KMS-11 (cell line): ENCODE results near the gene SOX11.

Experiments
- H2AFZ ChIP-seq: fragments of 200-600 bp; sonication (generic); 2 replicates; pipeline ENCODE4 v1.6.1; 2016; ENCODE audit warnings: antibody characterized with exemption, mixed run types, low read depth
- H3K27ac ChIP-seq: fragments of 200-600 bp; sonication (generic); 2 replicates; pipeline ENCODE4 v1.6.1; 2016; ENCODE audit warnings: mild to moderate bottlenecking, mixed run types
- H3K27me3 ChIP-seq: fragments of 200-600 bp; sonication (generic); 2 replicates; pipeline ENCODE4 v1.6.1; 2017; ENCODE audit warnings: mild to moderate bottlenecking, low read depth, mixed run types, moderate library complexity; ENCODE audit not compliant: insufficient read depth
- H3K36me3 ChIP-seq: fragments of 200-600 bp; sonication (generic); 2 replicates; pipeline ENCODE4 v1.6.1; 2017; ENCODE audit warnings: mild to moderate bottlenecking, mixed run types; ENCODE audit not compliant: insufficient read depth
- H3K4me1 ChIP-seq: fragments of 200-600 bp; sonication (generic); 2 replicates; pipeline ENCODE4 v1.6.1; 2016; ENCODE audit warnings: mild to moderate bottlenecking, low read depth, mixed run types; ENCODE audit not compliant: poor library complexity, severe bottlenecking
- H3K4me2 ChIP-seq: fragments of 200-600 bp; sonication (generic); 2 replicates; pipeline ENCODE4 v1.7.0; 2016; ENCODE audit warnings: mild to moderate bottlenecking, mixed run types
- H3K4me3 ChIP-seq: fragments of 200-600 bp; sonication (generic); IDR thresholded peaks from 2 replicates; pipeline ENCODE4 v1.6.1; 2017; ENCODE audit warnings: low read depth, low read length, mixed read lengths; ENCODE audit not compliant: insufficient read depth
- H3K79me2 ChIP-seq: fragments of 200-600 bp; sonication (generic); 2 replicates; pipeline ENCODE4 v1.6.1; 2016; ENCODE audit warnings: low read depth, mixed run types; ENCODE audit not compliant: insufficient read depth
- H3K9ac ChIP-seq: fragments of 200-600 bp; sonication (generic); 2 replicates; pipeline ENCODE4 v1.6.1; 2016; ENCODE audit warnings: mild to moderate bottlenecking, mixed run types
- H4K20me1 ChIP-seq: fragments of 200-600 bp; sonication (generic); 2 replicates; pipeline ENCODE4 v1.6.1; 2016; ENCODE audit warnings: mild to moderate bottlenecking, mixed run types; ENCODE audit not compliant: insufficient read depth
- TF ChIP-seq, protein P1 (sequence below): fragments of 200-600 bp; sonication (generic); conservative IDR thresholded peaks from 2 replicates; pipeline ENCODE4 v1.6.1; 2017; ENCODE audit warnings: low read depth, mild to moderate bottlenecking, antibody characterized with exemption, low read length, moderate library complexity, mixed read lengths

The SOX11 gene

DNA sequence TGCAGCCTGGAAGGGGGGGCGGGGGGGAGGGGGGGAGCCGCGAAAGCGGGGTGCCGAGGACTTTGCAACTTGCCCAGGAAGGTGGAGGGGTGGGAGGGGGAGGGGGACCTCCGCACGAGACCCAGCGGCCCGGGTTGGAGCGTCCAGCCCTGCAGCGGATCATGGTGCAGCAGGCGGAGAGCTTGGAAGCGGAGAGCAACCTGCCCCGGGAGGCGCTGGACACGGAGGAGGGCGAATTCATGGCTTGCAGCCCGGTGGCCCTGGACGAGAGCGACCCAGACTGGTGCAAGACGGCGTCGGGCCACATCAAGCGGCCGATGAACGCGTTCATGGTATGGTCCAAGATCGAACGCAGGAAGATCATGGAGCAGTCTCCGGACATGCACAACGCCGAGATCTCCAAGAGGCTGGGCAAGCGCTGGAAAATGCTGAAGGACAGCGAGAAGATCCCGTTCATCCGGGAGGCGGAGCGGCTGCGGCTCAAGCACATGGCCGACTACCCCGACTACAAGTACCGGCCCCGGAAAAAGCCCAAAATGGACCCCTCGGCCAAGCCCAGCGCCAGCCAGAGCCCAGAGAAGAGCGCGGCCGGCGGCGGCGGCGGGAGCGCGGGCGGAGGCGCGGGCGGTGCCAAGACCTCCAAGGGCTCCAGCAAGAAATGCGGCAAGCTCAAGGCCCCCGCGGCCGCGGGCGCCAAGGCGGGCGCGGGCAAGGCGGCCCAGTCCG is 540 bp downstream of the SOX11 start:
- Histone ChIP-seq H3K4me2 (no peak overlapping the region), H3K27ac (no peak overlapping the region), H3K9ac (no peak overlapping the region), H3K79me2 (no peaks in the 10 kb centered on the region), H4K20me1 (no peaks in the 10 kb centered on the region), H3K4me3 (no peak overlapping the region), H3K27me3 (no peaks in the 10 kb centered on the region), H3K36me3 (no peaks in the 10 kb centered on the region), H2AFZ (no peak overlapping the region), H3K4me1 (no peaks in the 10 kb centered on the region)
- TF ChIP-seq, protein P1, sequence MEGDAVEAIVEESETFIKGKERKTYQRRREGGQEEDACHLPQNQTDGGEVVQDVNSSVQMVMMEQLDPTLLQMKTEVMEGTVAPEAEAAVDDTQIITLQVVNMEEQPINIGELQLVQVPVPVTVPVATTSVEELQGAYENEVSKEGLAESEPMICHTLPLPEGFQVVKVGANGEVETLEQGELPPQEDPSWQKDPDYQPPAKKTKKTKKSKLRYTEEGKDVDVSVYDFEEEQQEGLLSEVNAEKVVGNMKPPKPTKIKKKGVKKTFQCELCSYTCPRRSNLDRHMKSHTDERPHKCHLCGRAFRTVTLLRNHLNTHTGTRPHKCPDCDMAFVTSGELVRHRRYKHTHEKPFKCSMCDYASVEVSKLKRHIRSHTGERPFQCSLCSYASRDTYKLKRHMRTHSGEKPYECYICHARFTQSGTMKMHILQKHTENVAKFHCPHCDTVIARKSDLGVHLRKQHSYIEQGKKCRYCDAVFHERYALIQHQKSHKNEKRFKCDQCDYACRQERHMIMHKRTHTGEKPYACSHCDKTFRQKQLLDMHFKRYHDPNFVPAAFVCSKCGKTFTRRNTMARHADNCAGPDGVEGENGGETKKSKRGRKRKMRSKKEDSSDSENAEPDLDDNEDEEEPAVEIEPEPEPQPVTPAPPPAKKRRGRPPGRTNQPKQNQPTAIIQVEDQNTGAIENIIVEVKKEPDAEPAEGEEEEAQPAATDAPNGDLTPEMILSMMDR = no peak

DNA sequence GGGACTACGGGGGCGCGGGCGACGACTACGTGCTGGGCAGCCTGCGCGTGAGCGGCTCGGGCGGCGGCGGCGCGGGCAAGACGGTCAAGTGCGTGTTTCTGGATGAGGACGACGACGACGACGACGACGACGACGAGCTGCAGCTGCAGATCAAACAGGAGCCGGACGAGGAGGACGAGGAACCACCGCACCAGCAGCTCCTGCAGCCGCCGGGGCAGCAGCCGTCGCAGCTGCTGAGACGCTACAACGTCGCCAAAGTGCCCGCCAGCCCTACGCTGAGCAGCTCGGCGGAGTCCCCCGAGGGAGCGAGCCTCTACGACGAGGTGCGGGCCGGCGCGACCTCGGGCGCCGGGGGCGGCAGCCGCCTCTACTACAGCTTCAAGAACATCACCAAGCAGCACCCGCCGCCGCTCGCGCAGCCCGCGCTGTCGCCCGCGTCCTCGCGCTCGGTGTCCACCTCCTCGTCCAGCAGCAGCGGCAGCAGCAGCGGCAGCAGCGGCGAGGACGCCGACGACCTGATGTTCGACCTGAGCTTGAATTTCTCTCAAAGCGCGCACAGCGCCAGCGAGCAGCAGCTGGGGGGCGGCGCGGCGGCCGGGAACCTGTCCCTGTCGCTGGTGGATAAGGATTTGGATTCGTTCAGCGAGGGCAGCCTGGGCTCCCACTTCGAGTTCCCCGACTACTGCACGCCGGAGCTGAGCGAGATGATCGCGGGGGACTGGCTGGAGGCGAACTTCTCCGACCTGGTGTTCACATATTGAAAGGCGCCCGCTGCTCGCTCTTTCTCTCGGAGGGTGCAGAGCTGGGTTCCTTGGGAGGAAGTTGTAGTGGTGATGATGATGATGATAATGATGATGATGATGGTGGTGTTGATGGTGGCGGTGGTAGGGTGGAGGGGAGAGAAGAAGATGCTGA is 1.4 kb downstream of the SOX11 start:
- no peaks in the 10 kb centered on the region for H3K27me3 ChIP-seq
- TF ChIP-seq, protein P1 = no peak

DNA sequence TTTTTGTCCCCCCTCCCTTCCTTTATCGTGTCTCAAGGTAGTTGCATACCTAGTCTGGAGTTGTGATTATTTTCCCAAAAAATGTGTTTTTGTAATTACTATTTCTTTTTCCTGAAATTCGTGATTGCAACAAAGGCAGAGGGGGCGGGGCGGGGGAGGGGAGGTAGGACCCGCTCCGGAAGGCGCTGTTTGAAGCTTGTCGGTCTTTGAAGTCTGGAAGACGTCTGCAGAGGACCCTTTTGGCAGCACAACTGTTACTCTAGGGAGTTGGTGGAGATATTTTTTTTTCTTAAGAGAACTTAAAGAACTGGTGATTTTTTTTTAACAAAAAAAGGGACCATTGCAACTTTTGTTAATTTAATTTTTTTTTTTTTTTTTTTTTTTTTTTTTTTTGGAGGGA is 2.1 kb downstream of the SOX11 start:
- no peak overlapping the region for H3K27ac ChIP-seq
- H3K79me2 ChIP-seq = no peaks in the 10 kb centered on the region; the same call in 1 of the 2 replicates
- no peaks in the 10 kb centered on the region for H3K27me3 ChIP-seq
- H3K4me1 ChIP-seq = no peaks in the 10 kb centered on the region
- no peaks in the 10 kb centered on the region for H4K20me1 ChIP-seq
- TF ChIP-seq, protein P1 = no peak
- H3K4me2 ChIP-seq = no peak overlapping the region; the same call in 1 of the 2 replicates
- no peaks in the 10 kb centered on the region for H3K36me3 ChIP-seq
- no peak overlapping the region for H2AFZ ChIP-seq
- no peak overlapping the region for H3K4me3 ChIP-seq
- no peak overlapping the region for H3K9ac ChIP-seq

More for the DNA sequence above, 1.4 kb downstream of the SOX11 start:
- Histone ChIP-seq H3K4me3 (no peak overlapping the region), H3K4me1 (no peaks in the 10 kb centered on the region), H3K9ac (no peak overlapping the region), H3K27ac (no peak overlapping the region), H3K36me3 (no peaks in the 10 kb centered on the region), H2AFZ (no peak overlapping the region), H3K4me2 (no peak overlapping the region; the same call in 1 of the 2 replicates), H4K20me1 (no peaks in the 10 kb centered on the region), H3K79me2 (no peaks in the 10 kb centered on the region)

DNA sequence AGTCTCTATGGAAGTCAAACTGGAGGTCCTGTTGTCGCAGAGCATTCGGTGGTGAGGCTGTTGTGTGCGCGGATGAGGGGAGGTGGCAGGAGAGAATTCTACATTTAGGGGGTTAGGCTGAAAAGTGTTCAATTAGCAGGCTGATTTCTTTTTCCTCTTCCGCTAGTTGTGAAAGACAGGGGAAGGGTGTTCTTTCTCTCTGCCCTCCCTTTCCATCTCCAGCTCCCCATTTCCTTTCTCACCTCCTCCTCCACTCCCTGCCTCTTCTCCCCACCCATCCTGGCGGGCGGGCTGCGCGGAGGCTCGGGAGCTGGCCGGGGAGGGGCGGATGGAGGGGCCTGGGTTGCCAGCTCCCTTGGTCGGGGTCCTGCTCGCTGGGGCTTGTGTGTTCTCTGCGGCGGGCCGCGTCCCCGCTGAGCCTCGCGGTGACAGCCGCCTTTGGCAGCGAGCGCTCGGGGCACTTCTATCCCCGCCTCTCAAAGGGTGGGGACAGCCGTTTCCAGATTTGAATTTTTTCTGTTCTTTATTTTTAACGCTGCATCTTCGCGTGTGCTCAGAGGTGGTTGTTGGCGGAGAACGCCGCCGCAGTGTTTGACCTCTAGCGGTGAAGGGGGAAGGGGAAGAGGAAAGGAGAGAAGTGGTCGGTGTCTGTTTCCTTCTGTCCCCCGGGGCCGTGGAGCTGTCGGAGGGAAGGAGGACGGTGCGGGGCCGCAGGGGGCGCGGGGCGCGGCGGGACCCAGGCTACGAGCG is 3.6 kb downstream of the SOX11 start:
- TF ChIP-seq, protein P1 = no peak
- H4K20me1 ChIP-seq = no peaks in the 10 kb centered on the region
- no peaks in the 10 kb centered on the region for H3K36me3 ChIP-seq
- H3K4me3 ChIP-seq = no peak overlapping the region
- H3K27ac ChIP-seq = peak overlapping the region; percentile 93
- H3K4me2 ChIP-seq = peak overlapping the region; percentile 9; the same call in 1 of the 2 replicates
- no peaks in the 10 kb centered on the region; the same call in 1 of the 2 replicates for H3K79me2 ChIP-seq
- H3K27me3 ChIP-seq = no peaks in the 10 kb centered on the region
- H2AFZ ChIP-seq = no peak overlapping the region
- H3K9ac ChIP-seq = peak overlapping the region; percentile 76
- H3K4me1 ChIP-seq = no peaks in the 10 kb centered on the region
